Measurements from ENCODE around the gene ADIRF.
A peak's percentile ranks its signal among the peaks of the same experiment; 100 is the strongest.
"Not testable (repeated sequence)": the region's sequence is repeated elsewhere in the genome, so short reads cannot be mapped to it uniquely, and the experiment has no call there.

The ADIRF gene

DNA sequence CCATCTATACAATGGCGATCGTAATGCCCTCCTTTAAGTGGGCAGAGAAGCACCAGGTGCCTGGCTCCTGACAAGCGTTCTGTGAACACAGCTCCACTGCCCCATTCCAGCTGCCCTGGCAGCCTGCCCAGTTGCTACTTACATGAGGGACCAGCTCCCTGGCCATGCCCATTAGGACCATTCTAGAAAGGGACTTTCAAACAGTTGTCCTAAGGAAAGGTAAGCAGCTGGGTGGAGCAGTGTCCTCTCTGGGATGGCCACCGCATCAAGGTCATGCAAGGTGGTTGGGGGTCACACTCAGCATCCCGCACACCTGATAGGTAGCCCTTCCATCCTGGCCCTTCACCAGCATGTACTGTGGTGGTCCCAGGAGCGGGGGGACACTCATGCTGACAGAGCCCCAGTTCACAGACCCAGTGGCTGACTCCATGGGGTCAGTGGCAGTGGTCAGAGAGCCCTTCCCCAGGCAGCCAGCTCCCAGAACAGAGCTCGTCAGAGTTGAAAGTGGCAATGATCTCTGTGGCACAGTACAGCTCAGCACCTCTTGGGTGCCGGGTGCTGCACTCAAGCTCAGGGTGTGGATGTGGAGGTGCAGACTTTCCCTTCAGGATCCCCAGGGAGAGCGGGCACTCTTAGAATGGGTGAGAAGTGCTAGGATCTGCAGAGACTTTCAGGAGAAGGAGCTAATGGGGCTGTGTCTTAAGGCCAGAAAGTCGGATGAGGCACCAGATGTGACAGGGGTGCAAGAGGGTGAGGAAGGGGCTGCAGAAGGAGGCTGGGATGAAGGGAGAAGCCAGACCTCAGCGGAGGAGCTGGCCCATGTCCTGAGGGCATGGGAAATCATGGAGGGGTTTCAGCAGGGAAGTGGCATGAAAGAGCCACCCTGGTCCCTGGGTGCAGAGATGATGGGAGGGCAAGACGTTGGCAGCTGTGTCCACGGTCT is 21.8 kb upstream of the ADIRF start:
- no peak for DNase-seq

DNA sequence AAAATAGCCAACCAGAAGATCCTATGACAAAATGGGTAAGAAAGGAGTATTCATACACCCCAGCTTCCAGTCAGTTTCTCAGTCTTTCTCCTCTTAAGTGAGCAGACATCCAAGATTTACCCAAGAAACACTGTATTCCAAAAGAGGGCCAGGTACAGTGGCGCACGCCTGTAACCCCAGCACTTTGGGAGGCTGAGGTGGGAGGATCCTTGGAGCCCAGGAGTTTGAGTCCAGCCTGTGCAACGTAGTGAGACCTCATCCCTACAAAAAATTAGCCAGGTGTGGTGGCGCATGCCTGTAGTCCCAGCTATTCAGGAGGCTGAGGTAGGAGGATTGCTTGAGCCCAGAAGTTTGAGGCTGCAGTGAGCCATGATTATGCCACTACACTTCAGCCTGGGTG is 20.5 kb upstream of the ADIRF start:
- DNase-seq, result not testable (repeated sequence)

DNA sequence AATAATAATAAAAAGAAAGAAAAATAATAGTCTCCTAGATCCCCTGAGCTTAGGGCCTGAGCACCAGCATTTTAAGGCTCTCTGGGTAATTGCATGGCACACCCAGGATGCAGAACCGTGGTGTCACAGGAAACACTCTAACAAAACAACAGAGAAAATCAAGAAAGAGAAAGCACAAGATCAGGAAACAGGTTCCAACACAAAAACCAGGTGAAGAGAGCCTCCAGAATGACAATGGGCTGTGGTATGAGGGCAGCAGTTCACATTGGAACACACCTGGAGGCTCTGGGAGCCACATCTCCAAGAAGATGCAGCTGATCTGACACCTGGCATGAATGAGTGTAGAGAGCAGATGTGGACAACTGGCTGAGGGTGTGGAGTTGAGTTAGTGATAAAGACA is 17.9 kb upstream of the ADIRF start:
- DNase-seq, result peak; percentile 46

DNA sequence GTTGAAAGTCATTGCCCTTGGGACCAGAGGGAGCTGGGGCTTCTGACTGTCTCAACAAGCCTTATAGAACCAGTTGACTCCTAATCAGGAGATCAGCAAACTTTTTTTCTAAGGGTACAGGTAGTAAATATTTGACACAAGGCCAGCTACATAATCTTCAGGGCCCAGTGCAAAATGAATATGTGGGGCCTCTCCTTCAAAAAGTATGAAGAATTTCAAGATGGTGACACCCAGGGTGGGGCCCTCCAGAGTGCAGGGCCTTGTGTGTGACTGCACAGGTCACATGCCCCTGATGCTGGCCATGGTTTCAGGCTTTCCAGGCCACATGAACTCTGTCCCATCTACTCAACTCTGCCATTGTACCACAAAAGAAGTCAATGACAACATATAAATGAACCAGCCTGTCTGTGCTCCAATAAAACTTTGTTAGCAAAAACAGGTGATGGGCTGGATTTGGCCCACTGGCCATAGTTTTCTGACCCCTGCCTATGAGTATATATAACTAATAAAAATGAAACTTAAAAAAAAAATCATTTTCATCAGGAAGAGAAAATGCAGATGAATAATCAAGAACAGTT is 17.0 kb upstream of the ADIRF start:
- DNase-seq, result no peak

DNA sequence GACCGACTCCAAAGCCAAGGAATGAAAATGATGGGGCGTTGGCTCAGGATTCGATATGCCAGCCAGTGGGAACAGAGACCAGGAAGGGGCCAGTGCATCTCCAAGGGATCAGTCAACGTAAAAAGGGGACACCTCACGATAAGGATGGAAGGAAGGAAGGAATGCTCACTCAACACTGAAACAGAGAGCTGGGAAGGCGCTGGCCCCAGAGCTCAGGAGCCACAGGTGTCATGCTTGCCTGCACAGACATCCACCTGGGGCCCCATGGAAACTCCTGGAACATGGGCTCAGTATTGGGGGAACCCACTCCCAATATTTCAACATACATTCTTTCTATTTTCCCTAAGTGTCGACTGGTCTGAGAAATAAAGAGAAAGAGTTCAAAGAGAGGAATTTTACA is 16.2 kb upstream of the ADIRF start:
- no peak for DNase-seq

DNA sequence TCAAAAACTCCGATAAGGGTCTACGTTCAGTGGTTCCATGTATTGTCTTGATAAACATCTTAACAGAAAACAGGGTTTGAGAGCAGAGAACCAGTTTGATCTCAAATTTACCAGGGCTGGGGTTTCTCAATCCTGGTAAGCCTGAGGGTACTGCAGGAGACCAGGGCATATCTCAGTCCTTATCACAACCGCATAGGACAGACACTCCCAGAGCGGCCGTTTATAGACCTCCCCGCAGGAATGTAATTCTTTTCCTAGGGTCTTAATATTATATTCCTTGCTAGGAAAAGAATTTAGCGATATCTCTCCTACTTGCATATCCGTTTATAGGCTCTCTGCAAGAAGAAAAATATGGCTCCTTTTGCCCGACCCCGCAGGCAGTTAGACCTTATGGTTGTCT is 15.6 kb upstream of the ADIRF start:
- not testable (repeated sequence) for DNase-seq

DNA sequence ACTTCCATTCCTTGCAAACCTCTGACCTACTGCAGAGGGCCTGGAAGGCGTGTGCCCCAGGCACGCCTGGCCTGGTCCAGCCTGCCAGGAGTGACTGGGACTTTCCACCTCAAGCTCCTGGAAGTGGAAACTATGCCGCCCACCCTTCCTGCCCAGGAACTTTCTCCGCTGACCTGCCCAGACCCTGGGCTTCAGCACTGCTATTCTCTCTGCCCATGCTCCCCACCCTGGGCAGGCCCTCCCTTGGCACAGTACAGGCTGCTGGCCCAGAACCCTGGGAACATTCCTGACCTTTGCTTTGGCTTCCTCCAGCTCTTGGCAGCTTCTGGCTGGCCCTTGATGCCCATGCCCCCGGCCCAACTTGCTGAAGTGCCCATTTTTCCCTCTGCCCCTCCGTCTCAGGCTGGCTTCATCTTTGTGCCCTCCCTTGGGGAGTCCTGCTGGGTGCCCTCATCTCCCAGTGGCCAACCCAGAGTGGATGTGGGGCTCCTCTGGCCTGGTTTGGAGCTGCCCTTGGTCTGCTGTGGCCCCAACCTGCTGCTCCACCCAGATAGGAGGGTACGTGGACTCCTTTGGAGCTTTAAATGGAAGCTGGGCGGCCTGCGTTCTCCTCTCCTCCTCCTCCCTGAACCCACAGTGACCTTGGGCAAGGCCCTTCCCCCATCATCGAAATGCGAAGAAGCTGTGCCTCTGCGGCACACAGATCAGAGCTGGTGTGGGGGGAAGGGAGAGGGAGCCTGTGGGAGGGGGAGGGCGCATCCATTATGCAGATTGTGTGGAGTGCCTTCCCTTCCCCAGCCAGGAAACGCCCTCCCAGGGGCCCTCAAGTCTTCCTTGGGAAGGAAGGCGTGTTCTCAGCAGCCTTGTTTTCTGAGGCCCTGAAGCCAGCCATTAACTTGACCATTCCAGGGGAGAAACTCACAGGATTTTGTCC is 14.3 kb upstream of the ADIRF start:
- no peak for DNase-seq

DNA sequence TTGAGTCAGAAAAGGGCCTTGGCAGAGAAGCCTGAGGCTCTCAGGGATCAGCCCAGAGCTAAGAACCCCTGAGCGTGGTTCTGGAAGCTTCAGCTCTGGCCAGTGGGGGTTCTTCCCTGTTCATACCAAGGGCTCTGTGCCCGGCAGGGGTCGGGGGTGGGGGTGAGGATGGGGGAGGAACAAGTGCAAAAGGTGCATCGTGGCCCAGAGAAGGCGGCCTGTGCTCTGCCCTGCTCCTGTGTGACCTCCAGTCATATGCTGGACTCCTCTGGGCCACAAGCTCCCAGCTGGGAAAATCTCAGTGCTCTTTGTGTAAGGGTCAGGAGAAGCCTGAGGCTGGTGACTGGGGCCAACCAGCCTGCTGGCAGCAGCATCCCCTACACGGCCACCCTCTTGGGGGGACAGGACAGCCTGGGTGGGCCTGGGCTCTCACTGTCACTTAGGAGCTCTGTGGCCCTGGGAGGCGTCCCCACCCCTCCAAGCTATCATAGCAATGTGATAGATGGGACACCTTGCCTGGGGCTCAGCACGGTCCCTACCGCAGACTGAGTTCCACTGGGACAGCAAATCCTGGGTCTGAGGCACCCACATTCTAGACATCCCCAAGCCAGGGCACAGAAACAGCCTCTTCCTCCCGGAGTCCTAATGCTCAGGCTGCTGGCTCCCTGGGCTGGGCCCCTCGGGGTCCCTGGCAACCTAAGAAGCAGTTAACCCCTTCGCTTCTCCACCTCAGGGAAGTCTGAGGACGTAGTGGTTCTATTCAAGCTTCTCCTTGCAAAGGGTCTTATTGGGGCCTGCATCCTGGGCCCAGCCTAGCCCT is 13.4 kb upstream of the ADIRF start:
- no peak for DNase-seq

DNA sequence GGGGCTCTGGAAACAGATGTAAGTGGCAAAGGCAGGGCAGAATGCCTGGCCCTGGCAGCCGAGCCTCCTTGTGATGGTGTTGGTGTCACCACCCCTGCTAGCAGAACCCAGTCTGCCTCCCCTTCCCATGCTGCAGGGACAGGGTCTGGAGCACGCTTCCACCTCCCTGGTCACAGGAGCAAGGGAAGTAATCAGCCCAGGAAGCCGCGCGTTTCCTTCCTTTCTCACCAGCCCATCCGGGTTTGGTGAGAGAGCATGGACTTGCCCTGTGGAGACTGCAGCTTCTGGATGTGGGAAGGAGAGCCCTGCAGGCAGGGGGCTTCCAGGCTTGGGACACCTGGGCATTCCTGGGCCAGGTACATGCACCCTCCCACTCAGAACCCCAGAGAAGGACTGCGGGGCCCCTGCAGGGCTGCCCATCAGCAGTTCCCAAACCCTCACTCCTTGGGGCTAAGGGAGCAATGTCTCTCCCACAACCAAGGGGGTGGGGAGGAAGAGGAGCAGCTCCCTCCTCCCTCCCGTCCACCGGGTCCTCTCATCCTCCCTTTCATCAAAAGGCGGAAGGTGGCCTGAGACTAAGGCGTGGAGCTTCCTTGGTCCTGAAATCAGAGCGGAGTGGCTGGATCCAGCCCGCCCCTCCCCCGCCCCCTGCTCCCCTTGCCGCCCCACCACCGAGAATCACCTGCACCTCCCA is 12.6 kb upstream of the ADIRF start:
- no peak for DNase-seq

DNA sequence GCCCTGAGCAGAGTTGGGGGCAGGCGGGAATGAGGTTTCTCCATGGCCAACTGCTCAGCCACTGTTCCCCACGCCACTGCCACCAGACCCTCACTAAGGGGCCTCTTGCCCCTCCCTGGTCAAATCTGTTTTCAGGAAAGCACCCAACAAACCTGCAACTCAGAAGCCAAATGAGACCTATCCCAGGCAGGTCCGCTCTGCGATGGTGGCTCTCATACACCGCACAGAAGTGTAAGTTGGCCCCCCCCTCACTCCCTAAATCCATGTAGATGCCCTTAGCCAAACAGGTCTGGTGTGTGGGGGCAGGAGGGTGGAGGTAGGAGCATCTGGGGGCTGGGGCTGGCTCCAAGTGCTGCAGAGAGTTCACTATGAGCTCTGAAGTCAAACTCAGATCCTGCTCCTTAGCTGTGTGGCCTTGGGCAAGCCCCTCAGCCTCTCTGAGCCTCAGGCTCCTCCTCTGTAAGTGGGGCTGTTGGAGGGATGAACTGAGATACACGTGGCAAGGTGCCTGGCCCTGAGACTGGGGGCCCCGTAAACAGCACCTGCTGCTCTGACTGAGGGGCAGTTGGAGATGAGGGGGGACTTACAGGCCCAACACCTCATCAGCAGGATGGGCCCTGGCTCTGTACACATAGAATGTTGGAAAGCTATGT is 12.0 kb upstream of the ADIRF start:
- no peak for DNase-seq

DNA sequence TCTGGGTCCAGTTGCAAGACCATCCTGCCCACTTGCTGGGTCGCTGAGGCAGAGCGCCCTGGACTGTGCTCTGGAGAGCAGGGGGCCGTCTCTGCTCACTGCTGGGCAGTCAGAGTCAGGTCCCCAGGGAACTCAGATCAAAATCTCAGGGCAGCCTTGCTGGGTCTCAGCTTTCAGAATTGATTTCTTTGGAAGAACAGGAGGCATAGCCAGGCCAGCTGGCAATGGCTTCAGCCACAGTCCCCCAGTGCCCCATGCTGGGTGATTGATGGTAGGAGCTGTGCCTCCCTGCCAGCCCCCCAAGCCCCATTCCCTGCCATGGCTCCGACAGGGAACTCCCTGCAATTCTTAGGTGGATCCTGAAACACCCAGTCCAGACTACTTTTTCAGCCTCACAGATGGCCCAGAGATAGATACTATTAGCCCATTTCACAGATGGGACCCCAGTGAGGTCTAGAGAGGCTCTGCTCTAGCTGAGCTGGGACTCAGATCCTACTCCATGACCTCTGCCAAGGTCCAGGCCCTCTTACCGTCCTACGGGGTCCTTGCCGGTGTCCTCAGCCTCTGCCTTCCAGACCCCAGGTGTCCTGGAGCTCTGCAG is 11.3 kb upstream of the ADIRF start:
- DNase-seq, result no peak

DNA sequence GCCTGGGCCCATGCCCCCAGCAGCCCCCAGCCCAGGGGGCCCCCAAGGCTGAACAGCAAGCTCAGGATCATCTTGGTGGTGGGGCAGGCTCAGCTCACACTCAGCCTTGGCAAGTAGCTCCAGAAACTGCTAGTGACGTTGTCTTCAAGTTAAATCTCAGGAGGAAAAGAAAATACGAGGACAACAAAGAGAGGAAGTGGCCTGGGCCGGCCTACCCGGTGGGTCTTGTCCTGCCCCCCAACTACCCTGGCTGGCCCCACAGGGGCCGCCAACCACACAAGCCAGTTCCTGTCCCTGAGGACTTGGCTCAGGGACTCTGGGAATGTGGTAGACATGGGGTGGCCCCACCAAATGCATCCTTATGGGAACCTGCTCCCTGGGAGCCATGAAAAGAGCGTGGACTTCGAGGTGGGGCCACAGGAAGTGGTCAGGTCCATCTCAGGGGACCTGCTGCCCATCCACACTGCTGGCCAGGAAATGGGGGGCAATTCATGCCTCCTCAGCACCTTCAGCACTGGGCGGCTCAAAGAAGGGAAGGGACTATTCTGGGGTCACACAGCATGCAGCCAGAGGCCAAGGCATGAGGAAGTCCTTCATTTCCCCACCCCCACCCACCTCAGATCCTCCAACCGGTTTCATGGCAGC is 10.7 kb upstream of the ADIRF start, which contains the start of gene MMRN2:
MMRN2 (minus strand) TSS at position 145 of the 645 bp plus-strand sequence; CDS start at position 71, 74 bp downstream.
- DNase-seq, result no peak

DNA sequence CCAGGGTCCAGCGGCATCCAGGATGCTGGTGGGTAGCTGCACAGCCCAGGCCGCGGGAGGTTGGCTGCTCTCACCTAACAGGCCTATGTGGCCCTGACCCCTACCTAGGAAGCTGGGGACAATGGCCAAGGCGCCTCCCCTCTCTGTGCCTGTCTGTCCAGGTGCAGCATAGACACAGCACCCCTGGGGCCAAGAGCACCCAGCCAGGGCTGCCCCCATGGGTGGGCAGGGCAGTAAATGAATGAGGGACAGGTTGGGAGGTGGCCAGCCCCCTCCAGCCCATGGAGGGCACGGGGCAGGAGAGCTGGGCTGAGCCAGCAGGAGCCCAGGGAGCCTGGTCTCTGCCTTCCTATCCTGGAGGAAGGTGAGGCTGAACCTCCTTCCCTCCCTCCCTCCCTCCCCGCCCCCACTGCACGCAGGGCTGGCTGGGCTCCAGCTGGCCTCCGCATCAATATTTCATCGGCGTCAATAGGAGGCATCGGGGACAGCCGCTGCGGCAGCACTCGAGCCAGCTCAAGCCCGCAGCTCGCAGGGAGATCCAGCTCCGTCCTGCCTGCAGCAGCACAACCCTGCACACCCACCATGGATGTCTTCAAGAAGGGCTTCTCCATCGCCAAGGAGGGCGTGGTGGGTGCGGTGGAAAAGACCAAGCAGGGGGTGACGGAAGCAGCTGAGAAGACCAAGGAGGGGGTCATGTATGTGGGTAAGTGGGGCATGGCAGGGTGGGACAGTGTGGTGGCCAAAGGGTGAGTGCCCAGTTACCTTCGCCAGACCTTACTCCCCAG is 10.0 kb upstream of the ADIRF start, which contains the start of gene SNCG:
SNCG (plus strand) TSS at position 484 of the 785 bp plus-strand sequence; CDS start at position 583, 99 bp downstream.
- no peak for DNase-seq

DNA sequence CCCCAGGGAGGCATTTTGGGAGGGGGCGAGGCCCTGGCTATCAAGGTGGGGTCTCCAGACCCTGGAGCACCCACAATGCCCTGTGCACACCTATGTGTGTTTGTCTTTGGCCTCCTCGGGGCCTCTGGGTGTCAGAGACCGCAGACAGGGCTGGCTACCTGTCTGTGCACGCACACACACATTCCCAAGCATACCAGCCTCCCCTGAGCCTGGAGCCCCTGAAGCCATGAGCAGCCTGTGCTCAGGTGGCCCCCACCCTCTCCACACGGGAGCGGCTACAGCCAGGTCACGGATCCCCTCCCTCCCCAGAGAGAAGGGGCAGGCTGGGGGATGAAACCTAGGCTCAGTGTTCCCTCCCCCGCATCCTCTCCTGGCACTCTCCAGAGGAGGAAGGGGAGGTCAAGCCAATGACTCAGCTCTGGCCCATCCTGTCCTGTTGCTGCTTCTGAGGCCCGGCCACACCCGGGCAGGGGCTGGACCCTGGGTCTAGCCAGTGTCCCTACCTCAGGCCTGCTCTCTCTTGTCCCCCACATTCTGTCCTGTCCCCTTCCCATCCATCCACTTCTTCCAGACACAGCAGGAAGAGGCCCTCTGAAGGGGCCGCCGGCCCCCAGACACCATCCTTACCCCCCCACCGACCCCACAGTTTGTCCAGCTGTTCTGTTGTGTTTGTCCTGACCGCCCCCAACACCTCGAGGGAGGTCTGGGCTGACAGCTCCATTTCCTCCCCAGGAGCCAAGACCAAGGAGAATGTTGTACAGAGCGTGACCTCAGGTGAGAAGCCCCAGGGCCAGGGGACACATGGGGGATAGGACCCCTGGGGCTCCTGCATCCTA is 9.2 kb upstream of the ADIRF start:
- no peak for DNase-seq

DNA sequence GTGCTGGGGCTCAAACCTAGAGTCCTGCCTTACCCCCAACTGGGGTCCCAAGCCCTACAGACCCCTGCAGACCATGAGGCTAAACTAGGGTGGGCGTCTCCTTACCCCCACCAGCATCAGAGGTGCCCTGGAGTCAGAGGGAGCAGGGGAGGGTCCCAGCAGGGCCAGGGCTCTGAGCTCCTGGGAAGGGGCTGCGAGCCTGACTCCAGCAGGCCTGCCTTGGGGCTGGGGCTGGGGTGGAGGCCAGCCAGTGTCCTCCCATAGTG is 8.6 kb upstream of the ADIRF start:
- no peak for DNase-seq

DNA sequence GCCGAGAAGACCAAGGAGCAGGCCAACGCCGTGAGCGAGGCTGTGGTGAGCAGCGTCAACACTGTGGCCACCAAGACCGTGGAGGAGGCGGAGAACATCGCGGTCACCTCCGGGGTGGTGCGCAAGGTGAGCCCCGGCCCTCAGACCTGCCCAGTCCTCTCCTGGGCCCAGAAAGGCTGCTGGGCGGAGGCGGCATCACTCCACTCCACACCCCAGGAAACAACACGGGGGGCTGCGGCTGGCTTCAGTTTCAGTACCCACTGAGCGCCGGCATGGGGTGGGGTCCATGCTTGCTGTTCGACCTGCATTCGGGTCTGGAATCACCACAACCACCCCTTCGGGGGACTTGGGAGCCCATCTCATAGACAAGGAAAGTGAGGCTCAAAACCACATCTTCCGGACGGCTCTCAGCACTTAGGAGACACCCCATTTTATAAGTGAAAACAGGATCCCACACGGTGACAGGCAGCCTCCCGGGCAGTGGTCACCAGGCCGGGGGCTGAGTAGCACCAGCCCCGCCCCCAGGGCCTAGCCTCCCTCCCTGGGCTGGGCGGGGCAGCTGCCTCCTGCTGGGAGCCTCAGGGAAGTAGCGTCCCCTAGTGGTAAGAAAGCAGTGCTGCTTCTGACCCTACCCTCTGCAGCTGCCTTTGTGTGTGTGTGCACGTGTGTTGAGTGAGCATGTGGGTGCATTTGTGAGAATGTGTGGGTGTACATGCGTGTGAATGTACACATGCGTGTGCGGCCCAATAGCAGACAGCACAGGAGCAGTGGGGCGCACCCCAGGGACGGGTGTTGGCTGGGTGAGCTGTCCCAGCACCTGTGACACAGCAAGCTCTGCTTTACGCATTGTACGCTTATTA is 8.0 kb upstream of the ADIRF start:
- DNase-seq, result peak; percentile 39

DNA sequence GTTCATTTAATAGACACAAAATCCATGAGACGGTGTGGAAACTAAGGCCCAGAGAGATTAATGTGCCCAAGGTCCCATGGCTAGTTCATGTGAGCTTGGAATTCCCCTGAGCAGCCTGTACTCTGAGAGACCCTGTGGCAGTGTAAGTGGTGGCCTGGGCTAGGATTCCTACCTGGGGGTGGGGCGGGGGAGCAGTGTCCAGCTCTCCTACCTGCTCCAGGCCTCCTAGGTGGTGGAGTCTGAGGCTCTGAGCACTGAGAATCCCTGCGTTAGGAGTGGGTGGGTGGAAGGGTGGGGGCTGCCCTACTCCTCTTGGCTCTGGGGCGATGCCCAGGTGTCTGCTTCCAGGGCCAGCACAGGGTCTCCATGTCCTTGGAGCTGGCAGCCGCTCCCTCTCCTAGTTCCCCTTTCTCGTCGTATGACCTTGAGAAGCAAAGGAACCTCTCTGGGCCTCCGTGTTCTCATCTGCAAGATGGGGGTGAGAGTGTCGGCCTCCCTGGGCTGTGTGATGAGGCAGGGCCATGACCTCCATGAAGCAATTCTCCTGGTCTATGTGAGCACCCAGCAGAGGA is 7.3 kb upstream of the ADIRF start:
- no peak for DNase-seq

Measured in CD4-positive, alpha-beta T cell treated with Interleukin-17A for 4 hours (primary cell).